ENCODE data around the gene SHFL. TPM values are rescaled to one million over a fixed set of nuclear protein-coding genes. Genes with fewer than 3 reads are reported as not detected.

The SHFL gene
- total RNA-seq, 1 donor from 2014 or later, result 64.1 TPM

- no peak for DNase-seq (ENCODE audit: low spot score)
- H3K27ac Mint-ChIP-seq, result no peak overlapping the region
- intact Hi-C loops (cut with micrococcal nuclease), result no loop called here
Observed at GRCh38 chr19:10114651-10115391, 28.7 kb downstream of the SHFL start.

GRCh38 chr19:10115392-10116084, 29.4 kb downstream of the SHFL start:
- intact Hi-C loops (cut with micrococcal nuclease), result no loop called here
- H3K4me1 Mint-ChIP-seq (ENCODE audit: low read depth), result peaks cover 32% of the 10 kb centered on the region
- H3K36me3 Mint-ChIP-seq (ENCODE audit: low read depth), result peaks cover 39% of the 10 kb centered on the region
- DNase-seq (ENCODE audit: low spot score), result no peak
- H3K27ac Mint-ChIP-seq, result no peak overlapping the region
- no peaks in the 10 kb centered on the region for H3K27me3 Mint-ChIP-seq (ENCODE audit: insufficient read depth)
- H3K4me3 Mint-ChIP-seq, result peak overlapping the region; percentile 30
- H3K9me3 Mint-ChIP-seq, result no peaks in the 10 kb centered on the region

More at GRCh38 chr19:10114651-10115391, 28.7 kb downstream of the SHFL start:
- Mint-ChIP-seq H3K4me3 (no peak overlapping the region), H3K36me3 (ENCODE audit: low read depth) (peaks cover 43% of the 10 kb centered on the region), H3K27me3 (ENCODE audit: insufficient read depth) (no peaks in the 10 kb centered on the region), H3K4me1 (ENCODE audit: low read depth) (peaks cover 31% of the 10 kb centered on the region), H3K9me3 (no peaks in the 10 kb centered on the region)

- Mint-ChIP-seq H3K4me3 (peak overlapping the region; percentile 30), H3K9me3 (no peaks in the 10 kb centered on the region), H3K36me3 (ENCODE audit: low read depth) (peaks cover 36% of the 10 kb centered on the region), H3K4me1 (ENCODE audit: low read depth) (peaks cover 27% of the 10 kb centered on the region), H3K27me3 (ENCODE audit: insufficient read depth) (no peaks in the 10 kb centered on the region), H3K27ac (no peak overlapping the region)
- DNase-seq (ENCODE audit: low spot score), result no peak
- intact Hi-C loops (cut with micrococcal nuclease), result no loop called here
Observed at GRCh38 chr19:10116085-10116865, 30.2 kb downstream of the SHFL start.

GRCh38 chr19:10116866-10117616, 30.9 kb downstream of the SHFL start:
- DNase-seq (ENCODE audit: low spot score), result no peak
- H3K9me3 Mint-ChIP-seq, result no peaks in the 10 kb centered on the region
- no peaks in the 10 kb centered on the region for H3K27me3 Mint-ChIP-seq (ENCODE audit: insufficient read depth)
- intact Hi-C loops (cut with micrococcal nuclease), result no loop called here
- H3K4me1 Mint-ChIP-seq (ENCODE audit: low read depth), result peaks cover 21% of the 10 kb centered on the region
- peak overlapping the region; percentile 20 for H3K4me3 Mint-ChIP-seq
- peaks cover 36% of the 10 kb centered on the region for H3K36me3 Mint-ChIP-seq (ENCODE audit: low read depth)
- H3K27ac Mint-ChIP-seq, result no peak overlapping the region

- DNase-seq (ENCODE audit: low spot score), result no peak
- Mint-ChIP-seq H3K27ac (peak overlapping the region; percentile 72), H3K9me3 (no peaks in the 10 kb centered on the region), H3K4me3 (peak overlapping the region; percentile 94), H3K4me1 (ENCODE audit: low read depth) (peaks cover 11% of the 10 kb centered on the region), H3K36me3 (ENCODE audit: low read depth) (peaks cover 27% of the 10 kb centered on the region), H3K27me3 (ENCODE audit: insufficient read depth) (no peaks in the 10 kb centered on the region)
- intact Hi-C loops (cut with micrococcal nuclease), result loop anchor here (1.0 kb wide), 2 partner anchors 13 to 131 kb away; partner anchors contain the start of gene PPAN
Observed at GRCh38 chr19:10118960-10119359, 32.8 kb downstream of the SHFL start.

- H3K36me3 Mint-ChIP-seq (ENCODE audit: low read depth), result peaks cover 28% of the 10 kb centered on the region
- intact Hi-C loops (cut with micrococcal nuclease), result loop anchor here (1.0 kb wide), 3 partner anchors 8 to 46 kb away; no protein-coding TSS in a partner anchor
Observed at GRCh38 chr19:10120538-10121189, 34.5 kb downstream of the SHFL start.

GRCh38 chr19:10122045-10122444, 35.9 kb downstream of the SHFL start:
- Mint-ChIP-seq H3K27me3 (ENCODE audit: insufficient read depth) (no peaks in the 10 kb centered on the region), H3K4me3 (no peak overlapping the region), H3K36me3 (ENCODE audit: low read depth) (peaks cover 17% of the 10 kb centered on the region), H3K4me1 (ENCODE audit: low read depth) (peaks cover 11% of the 10 kb centered on the region), H3K9me3 (no peaks in the 10 kb centered on the region), H3K27ac (no peak overlapping the region)
- no peak for DNase-seq (ENCODE audit: low spot score)
- intact Hi-C loops (cut with micrococcal nuclease), result no loop called here

More at GRCh38 chr19:10120538-10121189, 34.5 kb downstream of the SHFL start:
- Mint-ChIP-seq H3K4me1 (ENCODE audit: low read depth) (peaks cover 11% of the 10 kb centered on the region), H3K4me3 (no peak overlapping the region), H3K9me3 (no peaks in the 10 kb centered on the region), H3K27ac (no peak overlapping the region), H3K27me3 (ENCODE audit: insufficient read depth) (no peaks in the 10 kb centered on the region)
- DNase-seq (ENCODE audit: low spot score), result no peak

GRCh38 chr19:10124429-10124828, 38.3 kb downstream of the SHFL start:
- Mint-ChIP-seq H3K27ac (no peak overlapping the region), H3K36me3 (ENCODE audit: low read depth) (peaks cover 6% of the 10 kb centered on the region), H3K4me1 (ENCODE audit: low read depth) (peaks cover 5% of the 10 kb centered on the region), H3K4me3 (no peak overlapping the region), H3K9me3 (no peaks in the 10 kb centered on the region), H3K27me3 (ENCODE audit: insufficient read depth) (no peaks in the 10 kb centered on the region)
- intact Hi-C loops (cut with micrococcal nuclease), result no loop called here
- DNase-seq (ENCODE audit: low spot score), result no peak

- H3K27ac Mint-ChIP-seq, result no peak overlapping the region
- no peaks in the 10 kb centered on the region for H3K27me3 Mint-ChIP-seq (ENCODE audit: insufficient read depth)
- H3K9me3 Mint-ChIP-seq, result no peaks in the 10 kb centered on the region
- H3K4me1 Mint-ChIP-seq (ENCODE audit: low read depth), result no peaks in the 10 kb centered on the region
- intact Hi-C loops (cut with micrococcal nuclease), result no loop called here
- no peak overlapping the region for H3K4me3 Mint-ChIP-seq
- peaks cover 7% of the 10 kb centered on the region for H3K36me3 Mint-ChIP-seq (ENCODE audit: low read depth)
- DNase-seq (ENCODE audit: low spot score), result no peak
Observed at GRCh38 chr19:10126213-10126639, 40.1 kb downstream of the SHFL start.

GRCh38 chr19:10132905-10133304, 46.8 kb downstream of the SHFL start:
- H3K9me3 Mint-ChIP-seq, result no peaks in the 10 kb centered on the region
- intact Hi-C loops (cut with micrococcal nuclease), result no loop called here
- no peaks in the 10 kb centered on the region for H3K27me3 Mint-ChIP-seq (ENCODE audit: insufficient read depth)
- H3K4me3 Mint-ChIP-seq, result no peak overlapping the region
- no peak for DNase-seq (ENCODE audit: low spot score)
- peaks cover 26% of the 10 kb centered on the region for H3K36me3 Mint-ChIP-seq (ENCODE audit: low read depth)
- H3K27ac Mint-ChIP-seq, result no peak overlapping the region
- no peaks in the 10 kb centered on the region for H3K4me1 Mint-ChIP-seq (ENCODE audit: low read depth)

- Mint-ChIP-seq H3K4me3 (no peak overlapping the region), H3K4me1 (ENCODE audit: low read depth) (no peaks in the 10 kb centered on the region), H3K36me3 (ENCODE audit: low read depth) (peaks cover 28% of the 10 kb centered on the region), H3K9me3 (no peaks in the 10 kb centered on the region), H3K27ac (no peak overlapping the region), H3K27me3 (ENCODE audit: insufficient read depth) (no peaks in the 10 kb centered on the region)
- no peak for DNase-seq (ENCODE audit: low spot score)
- intact Hi-C loops (cut with micrococcal nuclease), result no loop called here
Observed at GRCh38 chr19:10133596-10133995, 47.5 kb downstream of the SHFL start.

GRCh38 chr19:10134040-10134439, 47.9 kb downstream of the SHFL start:
- no peaks in the 10 kb centered on the region for H3K4me1 Mint-ChIP-seq (ENCODE audit: low read depth)
- no peaks in the 10 kb centered on the region for H3K27me3 Mint-ChIP-seq (ENCODE audit: insufficient read depth)
- H3K9me3 Mint-ChIP-seq, result no peaks in the 10 kb centered on the region
- H3K4me3 Mint-ChIP-seq, result no peak overlapping the region
- intact Hi-C loops (cut with micrococcal nuclease), result no loop called here
- DNase-seq (ENCODE audit: low spot score), result no peak
- H3K27ac Mint-ChIP-seq, result no peak overlapping the region
- peaks cover 29% of the 10 kb centered on the region for H3K36me3 Mint-ChIP-seq (ENCODE audit: low read depth)

Data from activated T-helper 1 cell treated with anti-CD3 and anti-CD28 coated beads, Interleukin-12 subunit alpha, Interleukin-12 subunit beta, Interleukin-2, Interleukin-4 antibody, amounts not matched to agents 30 ng/mL and 10 ng/mL and 1 ng/mL, durations not matched to agents 14 hours and 24 hours and 36 hours (primary cell).